Body of pancreas (tissue), 4 donors: ENCODE measurements around the gene LCN12. TPM values are rescaled to one million over a fixed set of nuclear protein-coding genes. Genes with fewer than 3 reads are reported as not detected.

Experiments used
- ATAC-seq: fragments of 150-250 bp; one replicate; pipeline ENCODE4 v1.9.1; 2016
- DNase-seq, 4 donors: peaks; one replicate each; pipeline ENCODE4 v3.0.0-alpha.2; 2019
- H3K27ac ChIP-seq, 4 donors: fragments of 200-600 bp; sonication (generic); 1 replicate in 3 of 4; 2 replicates in 1 of 4; pipeline versions ENCODE4 v1.5.1 to v1.6.1; 2016 to 2019; ENCODE audit warnings: mild to moderate bottlenecking in 1 of 4, mixed read lengths in 1 of 4, moderate library complexity in 1 of 4
- H3K27me3 ChIP-seq, 2 donors: fragments of 200-600 bp; sonication (generic); one replicate each; pipeline ENCODE4 v1.6.0; 2016; ENCODE audit warnings: mild to moderate bottlenecking in 1 of 2
- H3K36me3 ChIP-seq, 2 donors: fragments of 200-600 bp; sonication (generic); replicated peaks in 1 of 2; 2 replicates each; pipeline ENCODE4 v1.5.1; 2016; ENCODE audit warnings: low read depth in 2 of 2; ENCODE audit not compliant: insufficient read depth in 1 of 2
- H3K4me1 ChIP-seq: fragments of 200-600 bp; sonication (generic); one replicate; pipeline ENCODE4 v1.6.0; 2016
- H3K4me3 ChIP-seq, 2 donors: fragments of 200-600 bp; sonication (generic); 1 replicate in 1 of 2; 2 replicates in 1 of 2; pipeline ENCODE4 v1.5.1; 2016 to 2019
- H3K9me3 ChIP-seq, 3 donors: fragments of 200-600 bp; sonication (generic); 1 replicate in 2 of 3; 2 replicates in 1 of 3; pipeline ENCODE4 v1.5.1; 2016
- CTCF ChIP-seq, 7 experiments: fragments of 450-650 bp in 4 of 7; fragments of 200-600 bp in 3 of 7; sonication (generic) in 3 of 7; IDR thresholded peaks; one replicate each; pipeline ENCODE4 v1.5.1; 2016 to 2019; ENCODE audit warnings: antibody characterized with exemption in 7 of 7
- POLR2A ChIP-seq, 3 donors: fragments of 450-650 bp; IDR thresholded peaks; one replicate each; pipeline ENCODE4 v1.6.1; 2016; ENCODE audit warnings: antibody characterized with exemption in 3 of 3, mild to moderate bottlenecking in 2 of 3
- WGBS, 2 donors: methylation state at CpG; one replicate each; pipeline ENCODE4 v1.1.5; 2017; 5-methylcytosine and 5-hydroxymethylcytosine counted together
- intact Hi-C: fragments of 100-400 bp; cut with DNase I; formaldehyde crosslinking; loops from one replicate; pipeline ENCODE4 v1.15.1; 2023
- total RNA-seq, 2 donors: library from RNA; depleted of rRNA; stranded (reverse); fragments of >200 nt; gene quantifications; one replicate each; pipeline ENCODE4 v1.1.0, GENCODE V29; 2016

The LCN12 gene
- total RNA-seq, 2 donors from 2014 or later: 1.3 to 4.9 TPM

- Histone ChIP-seq H3K36me3 (no peaks in the 10 kb centered on the region), H3K27me3 (peaks cover 0 to 5% of the 10 kb centered on the region in 2 donors), H3K27ac (no peak overlapping the region), H3K9me3 (no peaks in the 10 kb centered on the region), H3K4me3 (no peak overlapping the region), H3K4me1 (peaks cover 6% of the 10 kb centered on the region)
- TF ChIP-seq CTCF (IDR thresholded peaks at IDR 0.05): no peak
- TF ChIP-seq POLR2A (IDR thresholded peaks at IDR 0.05): no peak
- ATAC-seq (no peak), DNase-seq (no peak)
- intact Hi-C loops: no loop called here
- 76 to 80% methylated on average over 8 to 11 of the region's 11 CpGs for WGBS, 2 donors
These were observed 31.7 kb downstream of the LCN12 start for GRCh38 chr9:136983656-136984314.

GRCh38 chr9:136984464-136985026, 32.5 kb downstream of the LCN12 start:
- Histone ChIP-seq H3K27ac (no peak overlapping the region), H3K27me3 (peaks cover 0 to 5% of the 10 kb centered on the region in 2 donors), H3K4me1 (peaks cover 6% of the 10 kb centered on the region), H3K36me3 (no peaks in the 10 kb centered on the region), H3K9me3 (no peaks in the 10 kb centered on the region), H3K4me3 (no peak overlapping the region)
- intact Hi-C loops: no loop called here
- ATAC-seq (no peak), DNase-seq (no peak)
- WGBS, 2 donors: 52 to 53% methylated on average over 15 to 25 of the region's 29 CpGs
- TF ChIP-seq CTCF (IDR thresholded peaks at IDR 0.05) (no peak), POLR2A (IDR thresholded peaks at IDR 0.05) (no peak)

- H3K27ac ChIP-seq: no peak overlapping the region
- no peaks in the 10 kb centered on the region for H3K36me3 ChIP-seq
- ATAC-seq (no peak), DNase-seq (no peak)
- H3K27me3 ChIP-seq: peaks cover 0 to 5% of the 10 kb centered on the region in 2 donors
- intact Hi-C loops: no loop called here
- H3K4me3 ChIP-seq: no peak overlapping the region
- no peaks in the 10 kb centered on the region for H3K9me3 ChIP-seq
- 15 to 33% methylated on average over 12 to 34 of the region's 48 CpGs for WGBS, 2 donors
- H3K4me1 ChIP-seq: peaks cover 6% of the 10 kb centered on the region
- TF ChIP-seq POLR2A (IDR thresholded peaks at IDR 0.05): no peak
- TF ChIP-seq CTCF (IDR thresholded peaks at IDR 0.05): no peak
These were observed 33.0 kb downstream of the LCN12 start for GRCh38 chr9:136985027-136985602.

GRCh38 chr9:136985853-136986252, 33.8 kb downstream of the LCN12 start:
- no peaks in the 10 kb centered on the region for H3K9me3 ChIP-seq
- H3K27me3 ChIP-seq: peaks cover 0 to 5% of the 10 kb centered on the region in 2 donors
- ATAC-seq (no peak), DNase-seq (no peak)
- no peak for TF ChIP-seq CTCF (IDR thresholded peaks at IDR 0.05)
- TF ChIP-seq POLR2A (IDR thresholded peaks at IDR 0.05): no peak
- H3K27ac ChIP-seq: no peak overlapping the region
- intact Hi-C loops: no loop called here
- H3K4me1 ChIP-seq: peaks cover 6% of the 10 kb centered on the region
- no peaks in the 10 kb centered on the region for H3K36me3 ChIP-seq
- 41 to 89% methylated on average over 3 to 15 of the region's 33 CpGs for WGBS, 2 donors
- H3K4me3 ChIP-seq: no peak overlapping the region
